HFFc6 (cell line): Measurements from ENCODE around the gene CDC42BPA. TPM values are rescaled to one million over a fixed set of nuclear protein-coding genes. Genes with fewer than 3 reads are reported as not detected.
"Not testable (repeated sequence)": the region's sequence is repeated elsewhere in the genome, so short reads cannot be mapped to it uniquely, and the experiment has no call there.

Experiments used
- DNase-seq: peaks from one replicate; pipeline ENCODE4 v3.0.0-alpha.2; 2018
- H3K27ac Mint-ChIP-seq: 2 replicates; pipeline ENCODE4 v1.8.0; 2020; ENCODE audit warnings: mild to moderate bottlenecking, mixed read lengths
- H3K27me3 Mint-ChIP-seq: 2 replicates; pipeline ENCODE4 v1.8.0; 2021; ENCODE audit warnings: mild to moderate bottlenecking, moderate library complexity, mixed read lengths; ENCODE audit not compliant: insufficient read depth
- H3K36me3 Mint-ChIP-seq: 2 replicates; pipeline ENCODE4 v1.8.0; 2021; ENCODE audit warnings: low read depth, mixed read lengths
- H3K4me1 Mint-ChIP-seq: 2 replicates; pipeline ENCODE4 v1.8.0; 2020; ENCODE audit warnings: low read depth, mixed read lengths
- H3K4me3 Mint-ChIP-seq: 2 replicates; pipeline ENCODE4 v1.8.0; 2020; ENCODE audit warnings: mild to moderate bottlenecking, moderate library complexity, mixed read lengths
- H3K9me3 Mint-ChIP-seq: 2 replicates; pipeline ENCODE4 v1.8.0; 2020; ENCODE audit warnings: mild to moderate bottlenecking, mixed read lengths
- CTCF ChIP-seq: fragments of 200-600 bp; sonication (generic); IDR thresholded peaks from 2 replicates; pipeline ENCODE4 v1.5.0; 2021; ENCODE audit warnings: antibody characterized with exemption, mild to moderate bottlenecking
- total RNA-seq, 6 experiments: library from RNA; stranded (reverse); fragmentation: NEBNext Ultra II Directional; extraction: Animal tissue kit (Norgen Biotek cat#: 25700); gene quantifications; 2 replicates in 1 of 6; 3 replicates in 5 of 6; pipeline ENCODE4 v1.2.3, GENCODE V29; 2021

The CDC42BPA gene
- total RNA-seq, 6 experiments from 2014 or later = 32.8 to 37.8 (median 35.8) TPM

- no peaks in the 10 kb centered on the region for H3K9me3 Mint-ChIP-seq
- peaks cover 12% of the 10 kb centered on the region for H3K4me1 Mint-ChIP-seq
- H3K4me3 Mint-ChIP-seq = no peak overlapping the region
- no peak overlapping the region; the same call in 1 of the 2 replicates for H3K27ac Mint-ChIP-seq
- no peak for DNase-seq
- H3K36me3 Mint-ChIP-seq = peaks cover 8% of the 10 kb centered on the region
- H3K27me3 Mint-ChIP-seq = no peaks in the 10 kb centered on the region; the same call in none of the 2 replicates
- no peak for TF ChIP-seq CTCF
Observed at GRCh38 chr1:227124473-227124872, 193.8 kb downstream of the CDC42BPA start.

- H3K9me3 Mint-ChIP-seq = no peaks in the 10 kb centered on the region
- H3K4me1 Mint-ChIP-seq = peaks cover 12% of the 10 kb centered on the region
- no peak for TF ChIP-seq CTCF
- H3K27me3 Mint-ChIP-seq = no peaks in the 10 kb centered on the region; the same call in 1 of the 2 replicates
- no peak overlapping the region for H3K4me3 Mint-ChIP-seq
- no peak overlapping the region for H3K27ac Mint-ChIP-seq
- no peak for DNase-seq
- H3K36me3 Mint-ChIP-seq = no peaks in the 10 kb centered on the region
Observed at GRCh38 chr1:227120826-227121225, 197.5 kb downstream of the CDC42BPA start.

GRCh38 chr1:227112538-227112937 lies 205.8 kb downstream of the CDC42BPA start:
- peaks cover 21% of the 10 kb centered on the region for H3K36me3 Mint-ChIP-seq
- H3K4me3 Mint-ChIP-seq = no peak overlapping the region
- H3K27me3 Mint-ChIP-seq = no peaks in the 10 kb centered on the region
- TF ChIP-seq CTCF = no peak
- no peak for DNase-seq
- H3K9me3 Mint-ChIP-seq = no peaks in the 10 kb centered on the region
- H3K4me1 Mint-ChIP-seq = peaks cover 6% of the 10 kb centered on the region; the same call in 1 of the 2 replicates
- no peak overlapping the region for H3K27ac Mint-ChIP-seq

- Mint-ChIP-seq H3K4me3 (no peak overlapping the region), H3K27ac (no peak overlapping the region), H3K9me3 (no peaks in the 10 kb centered on the region), H3K4me1 (peaks cover 6% of the 10 kb centered on the region; the same call in 1 of the 2 replicates), H3K36me3 (peaks cover 29% of the 10 kb centered on the region), H3K27me3 (no peaks in the 10 kb centered on the region)
- TF ChIP-seq CTCF = no peak
- no peak for DNase-seq
Observed at GRCh38 chr1:227111782-227112181, 206.5 kb downstream of the CDC42BPA start.

- not testable (repeated sequence) for H3K4me1 Mint-ChIP-seq, DNase-seq
- H3K36me3 Mint-ChIP-seq = peaks cover 46% of the 10 kb centered on the region
Observed at GRCh38 chr1:227105291-227105690, 213.0 kb downstream of the CDC42BPA start.

GRCh38 chr1:227102056-227102455 lies 216.2 kb downstream of the CDC42BPA start:
- no peaks in the 10 kb centered on the region for H3K9me3 Mint-ChIP-seq
- TF ChIP-seq CTCF = no peak
- peaks cover 28% of the 10 kb centered on the region for H3K36me3 Mint-ChIP-seq
- H3K27ac Mint-ChIP-seq = no peak overlapping the region
- no peak overlapping the region for H3K4me3 Mint-ChIP-seq
- peaks cover 1% of the 10 kb centered on the region; the same call in 1 of the 2 replicates for H3K27me3 Mint-ChIP-seq
- no peaks in the 10 kb centered on the region for H3K4me1 Mint-ChIP-seq
- no peak for DNase-seq

More at GRCh38 chr1:227105291-227105690, 213.0 kb downstream of the CDC42BPA start:
- not testable (repeated sequence) for H3K27ac Mint-ChIP-seq, H3K4me3 Mint-ChIP-seq, H3K9me3 Mint-ChIP-seq, H3K27me3 Mint-ChIP-seq
